ENCODE results near the gene CTIF. TPM values are rescaled to one million over a fixed set of nuclear protein-coding genes. Genes with fewer than 3 reads are reported as not detected.
"Not testable (repeated sequence)": the region's sequence is repeated elsewhere in the genome, so short reads cannot be mapped to it uniquely, and the experiment has no call there.

CTIF gene
- total RNA-seq, 1 donor from 2014 or later = 60.0 TPM

- no peak overlapping the region for H3K4me3 ChIP-seq
- peaks cover 66% of the 10 kb centered on the region for H3K4me1 ChIP-seq
- H3K27ac ChIP-seq (replicated peaks) = no peak overlapping the region
- no peak for DNase-seq
- intact Hi-C loops (cut with micrococcal nuclease) = no loop called here
- H3K27me3 ChIP-seq (ENCODE audit: low read depth) = no peaks in the 10 kb centered on the region
- TF ChIP-seq CTCF (IDR thresholded peaks at IDR 0.05; ENCODE audit: borderline replicate concordance) = no peak
- H3K36me3 ChIP-seq = peaks cover 7% of the 10 kb centered on the region
- H3K9me3 ChIP-seq (replicated peaks) = no peaks in the 10 kb centered on the region
These were observed 176.0 kb downstream of the CTIF start for GRCh38 chr18:48714873-48715272.

DNA sequence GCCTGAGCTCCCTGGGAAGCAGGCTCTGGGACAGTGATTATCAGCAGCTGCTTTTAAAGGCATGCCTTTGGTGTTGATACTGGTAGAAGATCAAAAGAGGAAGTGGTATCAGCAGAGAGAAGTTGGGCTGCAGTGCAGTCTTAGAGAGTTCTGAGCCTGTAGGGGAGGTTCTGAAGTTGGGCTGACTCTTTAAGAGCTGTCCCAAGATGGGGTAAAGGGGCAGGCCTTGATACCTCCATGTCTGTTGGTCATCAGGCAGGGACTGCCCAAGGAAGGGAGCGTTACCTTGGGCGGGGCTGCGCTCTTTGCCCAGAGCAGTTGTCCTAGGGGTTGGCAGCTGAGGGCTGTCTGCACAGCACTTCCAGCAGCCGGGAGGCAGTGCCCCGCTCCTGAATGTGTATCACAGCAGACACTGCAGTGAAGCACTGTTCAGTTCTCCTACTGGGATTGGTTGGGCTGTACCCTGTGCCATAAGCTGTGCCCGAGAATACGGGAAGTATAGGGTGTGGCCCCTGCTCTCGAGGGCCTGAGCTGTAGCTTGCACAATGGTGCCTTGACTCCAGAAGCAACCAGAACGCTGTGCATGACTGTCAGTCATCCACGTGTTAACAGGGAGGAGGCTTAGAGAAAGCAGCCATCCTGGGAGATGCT lies 177.0 kb downstream of the CTIF start:
- Histone ChIP-seq H3K9me3 (replicated peaks) (no peaks in the 10 kb centered on the region), H3K4me3 (no peak overlapping the region), H3K36me3 (peaks cover 7% of the 10 kb centered on the region), H3K4me1 (peaks cover 67% of the 10 kb centered on the region), H3K27me3 (ENCODE audit: low read depth) (no peaks in the 10 kb centered on the region), H3K27ac (replicated peaks) (peak overlapping the region; percentile 51)
- DNase-seq = no peak
- no peak for TF ChIP-seq CTCF (IDR thresholded peaks at IDR 0.05; ENCODE audit: borderline replicate concordance)
- intact Hi-C loops (cut with micrococcal nuclease) = no loop called here

DNA sequence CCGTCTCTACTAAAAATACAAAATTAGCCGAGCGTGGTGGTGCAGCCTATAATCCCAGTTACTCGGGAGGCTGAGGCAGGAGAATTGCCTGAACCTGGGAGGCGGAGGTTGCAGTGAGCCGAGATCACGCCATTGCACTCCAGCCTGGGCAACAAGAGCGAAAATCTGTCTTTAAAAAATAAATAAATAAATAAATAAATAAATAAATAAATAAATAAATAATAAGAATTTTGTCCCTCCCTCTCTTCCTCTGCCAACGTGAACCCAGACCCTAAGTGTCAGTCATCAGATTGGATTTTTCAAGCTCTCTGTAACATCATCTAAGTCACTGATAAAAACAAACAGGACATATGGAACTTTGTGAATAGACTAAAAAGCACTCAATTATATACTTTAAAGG lies 178.4 kb downstream of the CTIF start:
- DNase-seq; H3K36me3 ChIP-seq; H3K27ac ChIP-seq (replicated peaks); intact Hi-C loops (cut with micrococcal nuclease); H3K4me3 ChIP-seq; H3K27me3 ChIP-seq (ENCODE audit: low read depth); H3K9me3 ChIP-seq (replicated peaks): not testable (repeated sequence)
- H3K4me1 ChIP-seq = peaks cover 61% of the 10 kb centered on the region

DNA sequence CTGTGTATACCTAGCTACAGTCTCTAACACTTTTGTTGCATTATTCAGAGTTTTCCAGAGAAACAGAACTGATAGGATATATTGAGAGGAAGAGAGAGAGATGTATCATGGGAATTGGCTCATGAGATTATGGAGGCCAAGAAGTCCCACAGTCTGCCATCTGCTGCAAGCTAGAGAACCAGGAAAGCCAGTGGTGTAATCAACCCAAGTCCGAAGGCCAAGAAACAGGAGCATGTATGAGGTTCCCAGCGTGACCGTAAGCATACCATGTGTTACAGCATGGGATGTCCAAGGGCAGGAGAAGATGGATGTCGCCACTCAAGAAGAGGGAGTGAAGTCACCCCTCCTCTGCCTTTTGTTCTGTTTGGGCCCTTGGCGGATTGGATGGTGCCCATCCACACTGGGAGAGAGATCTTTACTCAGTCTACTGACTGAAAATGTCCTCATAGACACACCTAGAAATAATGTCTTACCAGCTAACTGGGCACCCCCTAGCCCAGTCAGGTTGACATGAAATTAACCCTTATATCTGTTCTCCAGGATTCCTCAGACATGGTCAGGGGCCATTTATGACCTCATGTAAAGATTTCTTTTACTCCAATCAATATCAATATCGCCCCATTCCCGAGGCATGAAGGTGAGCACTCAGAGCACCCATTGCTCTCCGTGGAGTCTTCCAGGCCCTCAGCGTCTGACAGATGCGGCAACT lies 179.6 kb downstream of the CTIF start:
- TF ChIP-seq CTCF (IDR thresholded peaks at IDR 0.05; ENCODE audit: borderline replicate concordance) = no peak
- peaks cover 55% of the 10 kb centered on the region for H3K4me1 ChIP-seq
- DNase-seq = no peak
- H3K36me3 ChIP-seq = peaks cover 7% of the 10 kb centered on the region
- no peak overlapping the region for H3K4me3 ChIP-seq
- H3K9me3 ChIP-seq (replicated peaks) = no peaks in the 10 kb centered on the region
- intact Hi-C loops (cut with micrococcal nuclease) = no loop called here
- H3K27ac ChIP-seq (replicated peaks) = no peak overlapping the region
- no peaks in the 10 kb centered on the region for H3K27me3 ChIP-seq (ENCODE audit: low read depth)

DNA sequence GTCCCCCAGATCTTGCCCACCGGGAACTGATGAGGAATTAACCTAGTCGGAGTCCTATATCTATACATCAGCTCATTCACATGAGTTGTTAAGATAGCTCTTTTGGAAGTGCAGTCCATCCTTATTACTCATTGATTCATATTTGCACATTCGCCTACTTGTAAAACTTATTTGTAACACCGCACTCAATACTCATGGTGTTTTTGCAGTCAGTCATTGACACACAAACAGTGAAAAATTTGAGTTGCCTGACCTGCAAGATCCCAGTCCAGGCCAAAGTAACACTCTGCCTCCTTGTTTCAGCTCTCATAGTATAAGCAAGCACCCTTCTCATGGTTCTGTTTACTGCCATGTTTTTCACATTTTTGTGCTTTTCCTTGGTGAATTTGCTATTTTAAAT lies 180.6 kb downstream of the CTIF start:
- DNase-seq = no peak
- Histone ChIP-seq H3K27ac (replicated peaks) (no peak overlapping the region), H3K4me3 (no peak overlapping the region), H3K4me1 (peaks cover 45% of the 10 kb centered on the region), H3K36me3 (peaks cover 7% of the 10 kb centered on the region), H3K27me3 (ENCODE audit: low read depth) (no peaks in the 10 kb centered on the region), H3K9me3 (replicated peaks) (no peaks in the 10 kb centered on the region)
- intact Hi-C loops (cut with micrococcal nuclease) = no loop called here
- TF ChIP-seq CTCF (IDR thresholded peaks at IDR 0.05; ENCODE audit: borderline replicate concordance) = no peak

DNA sequence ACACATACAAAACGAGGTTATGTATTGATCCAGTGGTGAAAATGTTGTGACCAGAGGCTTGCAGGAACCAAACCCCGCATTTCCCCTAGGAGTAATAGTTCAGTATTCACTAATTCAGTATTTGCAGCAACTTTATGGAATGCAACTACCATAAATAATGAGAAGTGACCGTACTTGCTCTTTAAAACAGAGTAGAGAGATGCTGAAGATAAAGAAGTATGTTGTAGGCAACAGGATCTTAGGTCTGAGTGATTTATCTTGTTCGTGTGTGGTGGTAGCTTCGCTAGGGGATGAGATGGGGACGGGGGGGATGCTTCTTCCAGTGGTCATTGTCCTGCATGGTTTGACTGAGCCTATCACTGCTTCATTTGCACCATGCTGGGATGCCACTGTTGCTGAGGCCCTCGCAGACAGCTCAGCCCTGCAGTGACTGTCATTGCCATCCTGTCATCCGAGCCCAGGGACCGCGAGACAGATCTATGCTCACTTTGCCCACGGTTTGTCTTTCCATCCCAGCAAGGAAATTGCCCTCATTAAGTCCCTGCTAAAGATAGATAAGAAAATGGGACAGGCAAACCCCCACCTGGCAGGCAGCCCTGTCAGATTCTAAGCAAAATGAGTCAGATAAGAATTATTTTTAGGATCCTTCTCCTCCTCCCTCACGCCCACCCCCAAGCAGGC lies 181.3 kb downstream of the CTIF start:
- no peaks in the 10 kb centered on the region for H3K9me3 ChIP-seq (replicated peaks)
- H3K4me1 ChIP-seq = peaks cover 38% of the 10 kb centered on the region
- no peaks in the 10 kb centered on the region for H3K27me3 ChIP-seq (ENCODE audit: low read depth)
- intact Hi-C loops (cut with micrococcal nuclease) = no loop called here
- H3K4me3 ChIP-seq = no peak overlapping the region
- H3K27ac ChIP-seq (replicated peaks) = no peak overlapping the region
- no peak for TF ChIP-seq CTCF (IDR thresholded peaks at IDR 0.05; ENCODE audit: borderline replicate concordance)
- no peak for DNase-seq
- peaks cover 7% of the 10 kb centered on the region for H3K36me3 ChIP-seq

Measured in left ventricle myocardium inferior (tissue), 1 donor.